Mucosa of descending colon (tissue), 3 donors: Measurements from ENCODE around the gene TEKT2. TPM values are rescaled to one million over a fixed set of nuclear protein-coding genes. Genes with fewer than 3 reads are reported as not detected.

Experiments
- ATAC-seq: fragments of 200-7000 bp; cut with Tn5 transposase; one replicate; pipeline ENCODE4 v1.9.1; 2020; ENCODE audit warnings: mild to moderate bottlenecking, moderate library complexity
- DNase-seq, 3 donors: peaks; one replicate each; pipeline ENCODE4 v3.0.0-alpha.2; 2020
- H3K36me3 ChIP-seq: fragments of 200-600 bp; one replicate; pipeline ENCODE4 v1.8.0; 2021; ENCODE audit warnings: low read depth, mild to moderate bottlenecking
- H3K4me1 ChIP-seq: fragments of 200-600 bp; one replicate; pipeline ENCODE4 v1.8.0; 2021; ENCODE audit warnings: low read depth, mild to moderate bottlenecking
- H3K4me3 ChIP-seq: fragments of 200-600 bp; one replicate; pipeline ENCODE4 v1.8.0; 2021; ENCODE audit warnings: mild to moderate bottlenecking
- H3K9me3 ChIP-seq: fragments of 200-600 bp; one replicate; pipeline ENCODE4 v1.8.0; 2021; ENCODE audit warnings: mild to moderate bottlenecking
- CTCF ChIP-seq: fragments of 200-600 bp; IDR thresholded peaks from one replicate; pipeline ENCODE4 v1.8.0; 2022; ENCODE audit warnings: antibody characterized with exemption, mild to moderate bottlenecking
- intact Hi-C, 2 donors: fragments of 100-400 bp; cut with DNase I in 1 of 2; cut with micrococcal nuclease in 1 of 2; formaldehyde crosslinking; loops; one replicate each; pipeline versions ENCODE4 v1.11.0 to v1.11.1; 2022; cut with DNase I, micrococcal nuclease
- total RNA-seq, 3 donors: library from RNA; stranded (reverse); fragmentation: NEBNext Ultra II Directional in 2 of 3; extraction: Animal tissue kit (Norgen Biotek cat#: 25700) in 2 of 3; gene quantifications; one replicate each; pipeline versions ENCODE4 v1.2.1 to v1.2.4, GENCODE V29; 2021 to 2023
- donor health status: DM: no; HTN: no; CAD: no; lungs with moderate emphysema.
- donor health status: DM: no; HTN: no; CAD: no.
- donor health status: DM: no; HTN: yes; CAD: no.

The TEKT2 gene
- total RNA-seq, 3 donors from 2014 or later = 0.19 to 0.32 TPM; not detected in 1

- intact Hi-C loops = no loop called here
- no peaks in the 10 kb centered on the region for H3K36me3 ChIP-seq
- ATAC-seq = no peak
- no peak for DNase-seq
- no peak for TF ChIP-seq CTCF
- H3K4me3 ChIP-seq = no peak overlapping the region
- H3K4me1 ChIP-seq = peaks cover 8% of the 10 kb centered on the region
- no peaks in the 10 kb centered on the region for H3K9me3 ChIP-seq
Observed at GRCh38 chr1:36126797-36127500, 43.1 kb downstream of the TEKT2 start.

GRCh38 chr1:36128126-36128904 lies 44.4 kb downstream of the TEKT2 start:
- Histone ChIP-seq H3K36me3 (no peaks in the 10 kb centered on the region), H3K4me1 (peaks cover 13% of the 10 kb centered on the region), H3K4me3 (no peak overlapping the region), H3K9me3 (no peaks in the 10 kb centered on the region)
- intact Hi-C loops = no loop called here
- no peak for TF ChIP-seq CTCF
- ATAC-seq (no peak), DNase-seq (no peak)

- intact Hi-C loops = no loop called here
- ATAC-seq (no peak), DNase-seq (no peak)
- H3K36me3 ChIP-seq = no peaks in the 10 kb centered on the region
- H3K9me3 ChIP-seq = no peaks in the 10 kb centered on the region
- TF ChIP-seq CTCF = no peak
- H3K4me3 ChIP-seq = no peak overlapping the region
- H3K4me1 ChIP-seq = peaks cover 14% of the 10 kb centered on the region
Observed at GRCh38 chr1:36128905-36129206, 45.0 kb downstream of the TEKT2 start.

- H3K4me3 ChIP-seq = no peak overlapping the region
- H3K9me3 ChIP-seq = no peaks in the 10 kb centered on the region
- no peak for DNase-seq
- ATAC-seq = no peak
- intact Hi-C loops = no loop called here
- TF ChIP-seq CTCF = no peak
- peaks cover 9% of the 10 kb centered on the region for H3K4me1 ChIP-seq
- H3K36me3 ChIP-seq = no peaks in the 10 kb centered on the region
Observed at GRCh38 chr1:36132029-36132428, 48.1 kb downstream of the TEKT2 start.

GRCh38 chr1:36133484-36133883 lies 49.6 kb downstream of the TEKT2 start:
- ATAC-seq (peak; percentile 98), DNase-seq (peak; percentile 85 to 97 (median 86))
- intact Hi-C loops = no loop called here
- TF ChIP-seq CTCF = no peak
- H3K9me3 ChIP-seq = no peaks in the 10 kb centered on the region
- peaks cover 7% of the 10 kb centered on the region for H3K36me3 ChIP-seq
- no peak overlapping the region for H3K4me3 ChIP-seq
- peaks cover 9% of the 10 kb centered on the region for H3K4me1 ChIP-seq
